T-helper 17 cell (primary cell): ENCODE data around the gene SRGN. TPM values are rescaled to one million over a fixed set of nuclear protein-coding genes. Genes with fewer than 3 reads are reported as not detected.
A peak's percentile ranks its signal among the peaks of the same experiment; 100 is the strongest.
"Not testable (repeated sequence)": the region's sequence is repeated elsewhere in the genome, so short reads cannot be mapped to it uniquely, and the experiment has no call there.

Experiments
- ATAC-seq: fragments of 150-1000 bp; cut with Tn5 transposase; 2 replicates; pipeline ENCODE4 v1.10.0; 2021; ENCODE audit warnings: mild to moderate bottlenecking, moderate library complexity
- DNase-seq, 3 donors: peaks; one replicate each; pipeline versions ENCODE4 v3.0.0 to v3.0.0-alpha.2; 2020 to 2021
- H3K9me3 ChIP-seq: one replicate; pipeline ENCODE4 v1.7.0; 2013; ENCODE audit warnings: low read length, mild to moderate bottlenecking; ENCODE audit not compliant: control insufficient read depth, poor library complexity, severe bottlenecking
- H3K27ac Mint-ChIP-seq: one replicate; pipeline ENCODE4 v1.8.0; 2022; ENCODE audit warnings: mild to moderate bottlenecking, moderate library complexity, mixed read lengths
- H3K27me3 Mint-ChIP-seq: one replicate; pipeline ENCODE4 v1.8.0; 2022; ENCODE audit warnings: mixed read lengths
- H3K36me3 Mint-ChIP-seq: one replicate; pipeline ENCODE4 v1.8.0; 2022; ENCODE audit warnings: low read depth, mixed read lengths
- H3K4me1 Mint-ChIP-seq: one replicate; pipeline ENCODE4 v1.8.0; 2022; ENCODE audit warnings: mild to moderate bottlenecking, mixed read lengths
- H3K4me3 Mint-ChIP-seq: one replicate; pipeline ENCODE4 v1.8.0; 2022; ENCODE audit warnings: mild to moderate bottlenecking, moderate library complexity, mixed read lengths
- total RNA-seq, 4 donors: library from RNA in 2 of 4; stranded (reverse) in 2 of 4; gene quantifications; one replicate each; pipeline ENCODE4 v1.2.3 and lab custom pipeline; 2022 to 2026

The SRGN gene
- total RNA-seq, 2 donors from 2014 or later: 382 to 467 TPM

GRCh38 chr10:69104994-69105790 lies 17.3 kb downstream of the SRGN start:
- Mint-ChIP-seq H3K4me1 (peaks cover 21% of the 10 kb centered on the region), H3K27ac (peak overlapping the region; percentile 84), H3K27me3 (no peaks in the 10 kb centered on the region), H3K4me3 (peak overlapping the region; percentile 52), H3K36me3 (peaks cover 14% of the 10 kb centered on the region)
- no peak for ATAC-seq
- no peak for DNase-seq
- H3K9me3 ChIP-seq: no peaks in the 10 kb centered on the region

- ATAC-seq (peak; percentile 30), DNase-seq (no peak)
- Mint-ChIP-seq H3K27me3 (no peaks in the 10 kb centered on the region), H3K4me3 (no peak overlapping the region), H3K27ac (peak overlapping the region; percentile 84), H3K4me1 (peaks cover 5% of the 10 kb centered on the region), H3K36me3 (peaks cover 6% of the 10 kb centered on the region)
- no peaks in the 10 kb centered on the region for H3K9me3 ChIP-seq
Measured at GRCh38 chr10:69107176-69107490, 19.2 kb downstream of the SRGN start.

- DNase-seq (no peak), ATAC-seq (peak; percentile 11)
- no peaks in the 10 kb centered on the region for H3K9me3 ChIP-seq
- H3K4me3 Mint-ChIP-seq: no peak overlapping the region
- peaks cover 6% of the 10 kb centered on the region for H3K36me3 Mint-ChIP-seq
- no peaks in the 10 kb centered on the region for H3K27me3 Mint-ChIP-seq
- H3K4me1 Mint-ChIP-seq: no peaks in the 10 kb centered on the region
- H3K27ac Mint-ChIP-seq: peak overlapping the region; percentile 84
Measured at GRCh38 chr10:69107699-69108098, 19.8 kb downstream of the SRGN start.

GRCh38 chr10:69119896-69120295 lies 32.0 kb downstream of the SRGN start:
- no peak overlapping the region for H3K27ac Mint-ChIP-seq
- H3K4me3 Mint-ChIP-seq: no peak overlapping the region
- no peaks in the 10 kb centered on the region for H3K36me3 Mint-ChIP-seq

GRCh38 chr10:69123306-69123746 lies 35.4 kb downstream of the SRGN start:
- Mint-ChIP-seq H3K4me1 (peaks cover 7% of the 10 kb centered on the region), H3K4me3 (peak overlapping the region; percentile 95), H3K27me3 (no peaks in the 10 kb centered on the region), H3K36me3 (no peaks in the 10 kb centered on the region), H3K27ac (peak overlapping the region; percentile 92)
- ATAC-seq (peak; percentile 24), DNase-seq (peak in 1 of 3 donors; percentile 16)
- no peaks in the 10 kb centered on the region for H3K9me3 ChIP-seq

More at GRCh38 chr10:69119896-69120295, 32.0 kb downstream of the SRGN start:
- ATAC-seq (no peak), DNase-seq (no peak)
- peaks cover 5% of the 10 kb centered on the region for H3K4me1 Mint-ChIP-seq
- H3K9me3 ChIP-seq: no peaks in the 10 kb centered on the region
- no peaks in the 10 kb centered on the region for H3K27me3 Mint-ChIP-seq

GRCh38 chr10:69123747-69124562 lies 36.1 kb downstream of the SRGN start, which contains the start of gene VPS26A:
Gene VPS26A, plus strand, starts transcription at chr10:69124178. Its CDS starts 100 bp downstream, at chr10:69124278.
- ATAC-seq: peak; percentile 95
- H3K4me1 Mint-ChIP-seq: peaks cover 8% of the 10 kb centered on the region
- DNase-seq: peak; percentile 98 to 99 (median 99)
- peak within 1 kb of the TSS; percentile 95 for H3K4me3 Mint-ChIP-seq
- H3K36me3 Mint-ChIP-seq: no peaks in the 10 kb centered on the region
- H3K27ac Mint-ChIP-seq: peak within 1 kb of the TSS; percentile 92
- no peaks in the 10 kb centered on the region for H3K27me3 Mint-ChIP-seq
- H3K9me3 ChIP-seq: no peaks in the 10 kb centered on the region

GRCh38 chr10:69124563-69125268 lies 36.8 kb downstream of the SRGN start:
- Mint-ChIP-seq H3K27me3 (no peaks in the 10 kb centered on the region), H3K4me3 (peak overlapping the region; percentile 95), H3K27ac (peak overlapping the region; percentile 92), H3K36me3 (no peaks in the 10 kb centered on the region), H3K4me1 (peaks cover 12% of the 10 kb centered on the region)
- DNase-seq (peak in 2 of 3 donors; percentile 28), ATAC-seq (no peak)
- no peaks in the 10 kb centered on the region for H3K9me3 ChIP-seq

- no peaks in the 10 kb centered on the region for H3K27me3 Mint-ChIP-seq
- H3K36me3 Mint-ChIP-seq: peaks cover 2% of the 10 kb centered on the region
- H3K4me1 Mint-ChIP-seq: peaks cover 19% of the 10 kb centered on the region
- DNase-seq: no peak
- H3K27ac Mint-ChIP-seq: peak overlapping the region; percentile 92
- no peaks in the 10 kb centered on the region for H3K9me3 ChIP-seq
- ATAC-seq: no peak
- peak overlapping the region; percentile 95 for H3K4me3 Mint-ChIP-seq
Measured at GRCh38 chr10:69125554-69125953, 37.7 kb downstream of the SRGN start.

GRCh38 chr10:69130251-69130650 lies 42.3 kb downstream of the SRGN start:
- ATAC-seq: no peak

GRCh38 chr10:69139961-69140360 lies 52.1 kb downstream of the SRGN start:
- ATAC-seq (no peak), DNase-seq (no peak)
- no peaks in the 10 kb centered on the region for H3K27me3 Mint-ChIP-seq
- no peaks in the 10 kb centered on the region for H3K9me3 ChIP-seq
- H3K4me1 Mint-ChIP-seq: peaks cover 23% of the 10 kb centered on the region
- H3K36me3 Mint-ChIP-seq: peaks cover 2% of the 10 kb centered on the region
- H3K4me3 Mint-ChIP-seq: no peak overlapping the region
- peak overlapping the region; percentile 56 for H3K27ac Mint-ChIP-seq

More at GRCh38 chr10:69130251-69130650, 42.3 kb downstream of the SRGN start:
- H3K9me3 ChIP-seq: no peaks in the 10 kb centered on the region
- Mint-ChIP-seq H3K27ac (peak overlapping the region; percentile 49), H3K27me3 (no peaks in the 10 kb centered on the region), H3K4me1 (peaks cover 22% of the 10 kb centered on the region), H3K36me3 (peaks cover 6% of the 10 kb centered on the region), H3K4me3 (peak overlapping the region; percentile 19)
- no peak for DNase-seq

- H3K27ac Mint-ChIP-seq: no peak overlapping the region
- no peaks in the 10 kb centered on the region for H3K27me3 Mint-ChIP-seq
- H3K4me1 Mint-ChIP-seq: peaks cover 23% of the 10 kb centered on the region
- H3K4me3 Mint-ChIP-seq: no peak overlapping the region
- H3K36me3 Mint-ChIP-seq: no peaks in the 10 kb centered on the region
- DNase-seq (no peak), ATAC-seq (no peak)
- H3K9me3 ChIP-seq: no peaks in the 10 kb centered on the region
Measured at GRCh38 chr10:69141304-69141703, 53.4 kb downstream of the SRGN start.

GRCh38 chr10:69142074-69142473 lies 54.2 kb downstream of the SRGN start:
- peaks cover 28% of the 10 kb centered on the region for H3K4me1 Mint-ChIP-seq
- not testable (repeated sequence) for H3K27me3 Mint-ChIP-seq, H3K4me3 Mint-ChIP-seq, DNase-seq, H3K36me3 Mint-ChIP-seq, ATAC-seq, H3K9me3 ChIP-seq, H3K27ac Mint-ChIP-seq

- H3K4me1 Mint-ChIP-seq: peaks cover 26% of the 10 kb centered on the region
- ATAC-seq (no peak), DNase-seq (no peak)
- peak overlapping the region; percentile 8 for H3K27ac Mint-ChIP-seq
- H3K27me3 Mint-ChIP-seq: no peaks in the 10 kb centered on the region
- H3K36me3 Mint-ChIP-seq: no peaks in the 10 kb centered on the region
- no peaks in the 10 kb centered on the region for H3K9me3 ChIP-seq
- no peak overlapping the region for H3K4me3 Mint-ChIP-seq
Measured at GRCh38 chr10:69142983-69143382, 55.1 kb downstream of the SRGN start.
